Psoas muscle (tissue), 8 donors: Measurements from ENCODE around the gene FLVCR2. TPM values are rescaled to one million over a fixed set of nuclear protein-coding genes. Genes with fewer than 3 reads are reported as not detected.

Source experiments
- ATAC-seq, 4 donors: fragments of 200-7000 bp; cut with Tn5 transposase; one replicate each; pipeline ENCODE4 v1.9.1; 2020; ENCODE audit warnings: moderate library complexity in 3 of 4, mild to moderate bottlenecking in 2 of 4
- DNase-seq, 2 donors: peaks; one replicate each; pipeline ENCODE4 v3.0.0-alpha.2; 2020
- H3K27ac ChIP-seq: fragments of 200-600 bp; one replicate; pipeline ENCODE4 v1.8.0; 2022
- H3K27me3 ChIP-seq, 3 donors: fragments of 200-600 bp in 1 of 3; one replicate each; pipeline versions ENCODE4 v1.6.1 to v1.8.0; 2013 to 2022; ENCODE audit warnings: low read length in 2 of 3, mild to moderate bottlenecking in 2 of 3, moderate library complexity in 1 of 3; ENCODE audit not compliant: insufficient read depth in 3 of 3
- H3K36me3 ChIP-seq, 2 donors: fragments of 200-600 bp in 1 of 2; one replicate each; pipeline versions ENCODE4 v1.6.1 to v1.8.0; 2013 to 2022; ENCODE audit warnings: low read depth in 1 of 2, mild to moderate bottlenecking in 1 of 2, moderate library complexity in 1 of 2; ENCODE audit not compliant: insufficient read depth in 1 of 2
- H3K4me1 ChIP-seq: fragments of 200-600 bp; one replicate; pipeline ENCODE4 v1.8.0; 2022
- H3K4me3 ChIP-seq: fragments of 200-600 bp; one replicate; pipeline ENCODE4 v1.8.0; 2022; ENCODE audit warnings: mild to moderate bottlenecking
- H3K9me3 ChIP-seq: fragments of 200-600 bp; one replicate; pipeline ENCODE4 v1.8.0; 2022
- CTCF ChIP-seq: fragments of 200-600 bp; IDR thresholded peaks from one replicate; pipeline ENCODE4 v1.8.0; 2022; ENCODE audit warnings: antibody characterized with exemption
- WGBS, 3 donors: extraction: QIAGEN DNeasy Blood & Tissue Kit; methylation state at CpG; one replicate each; pipeline versions ENCODE4 v1.1.6 to v1.1.7; 2013; 5-methylcytosine and 5-hydroxymethylcytosine counted together
- intact Hi-C, 2 donors: fragments of 100-400 bp; cut with DNase I; formaldehyde crosslinking; loops; one replicate each; pipeline versions ENCODE4 v1.11.0 to v1.14.2; 2022
- polyA plus RNA-seq, 3 donors: library from polyadenylated mRNA; stranded (reverse); fragments of 200-250 nt; gene quantifications; one replicate each; pipeline ENCODE4 v1.2.3, GENCODE V29; 2013
- total RNA-seq, 4 donors: library from RNA; stranded (reverse); fragmentation: NEBNext Ultra II Directional in 2 of 4; extraction: Animal tissue kit (Norgen Biotek cat#: 25700) in 2 of 4; gene quantifications; one replicate each; pipeline versions ENCODE4 v1.2.1 to v1.2.4, GENCODE V29; 2021 to 2023
- donor health status: healthy with polysubstance abuse.
- donor health status: DM: no; HTN: no; CAD: no; lungs with moderate emphysema.
- donor health status: Bipolar disorder and iron deficiency.
- donor health status: healthy.
- donor health status: DM: yes; HTN: yes; CAD: no.
- donor health status: DM: no; HTN: no; CAD: no.
- donor health status: DM: no; HTN: no; CAD: no.
- donor health status: DM: yes; HTN: yes; CAD: no.

The FLVCR2 gene
- total and polyA plus RNA-seq, 7 donors, result 0.71 to 9.8 (median 5.3) TPM

- intact Hi-C loops, result no loop called here
- Histone ChIP-seq H3K9me3 (no peaks in the 10 kb centered on the region), H3K4me1 (peaks cover 11% of the 10 kb centered on the region), H3K4me3 (no peak overlapping the region), H3K27ac (no peak overlapping the region), H3K27me3 (no peaks in the 10 kb centered on the region), H3K36me3 (no peaks in the 10 kb centered on the region)
- DNase-seq (no peak), ATAC-seq (no peak)
- no peak for TF ChIP-seq CTCF
Measured at GRCh38 chr14:75587388-75587787, 9.0 kb downstream of the FLVCR2 start.

GRCh38 chr14:75589931-75590330 lies 11.5 kb downstream of the FLVCR2 start:
- no peak overlapping the region for H3K4me3 ChIP-seq
- TF ChIP-seq CTCF, result no peak
- no peak overlapping the region for H3K27ac ChIP-seq
- H3K9me3 ChIP-seq, result no peaks in the 10 kb centered on the region
- ATAC-seq (no peak), DNase-seq (no peak)
- intact Hi-C loops, result loop anchor here in 1 of 2 donors (5.0 kb wide), 1 partner anchor 52 kb away; no protein-coding TSS in a partner anchor
- H3K4me1 ChIP-seq, result peaks cover 15% of the 10 kb centered on the region
- H3K36me3 ChIP-seq, result no peaks in the 10 kb centered on the region
- 85 to 86% (median 85%) methylated on average over 6 of the region's 6 CpGs for WGBS, 3 donors
- H3K27me3 ChIP-seq, result no peaks in the 10 kb centered on the region

- TF ChIP-seq CTCF, result no peak
- WGBS, 3 donors, result 32 to 56% (median 41%) methylated on average over 1 of the region's 1 CpG
Measured at GRCh38 chr14:75591331-75591946, 13.0 kb downstream of the FLVCR2 start.

GRCh38 chr14:75591987-75592575 lies 13.7 kb downstream of the FLVCR2 start:
- peaks cover 15% of the 10 kb centered on the region for H3K4me1 ChIP-seq
- H3K27ac ChIP-seq, result no peak overlapping the region
- no peaks in the 10 kb centered on the region for H3K27me3 ChIP-seq
- DNase-seq (no peak), ATAC-seq (peak in 3 of 4 donors; percentile 8 to 54 (median 45))
- intact Hi-C loops, result loop anchor here in 1 of 2 donors (5.0 kb wide), 1 partner anchor 50 kb away; no protein-coding TSS in a partner anchor
- H3K9me3 ChIP-seq, result no peaks in the 10 kb centered on the region
- H3K4me3 ChIP-seq, result no peak overlapping the region
- no peak for TF ChIP-seq CTCF
- no peaks in the 10 kb centered on the region for H3K36me3 ChIP-seq

More at GRCh38 chr14:75591331-75591946, 13.0 kb downstream of the FLVCR2 start:
- intact Hi-C loops, result loop anchor here in 1 of 2 donors (5.0 kb wide), 1 partner anchor 51 kb away; no protein-coding TSS in a partner anchor
- ATAC-seq, result peak in 3 of 4 donors; percentile 50 to 85 (median 82)
- Histone ChIP-seq H3K9me3 (no peaks in the 10 kb centered on the region), H3K36me3 (no peaks in the 10 kb centered on the region), H3K4me3 (no peak overlapping the region), H3K27me3 (no peaks in the 10 kb centered on the region), H3K4me1 (peaks cover 15% of the 10 kb centered on the region), H3K27ac (no peak overlapping the region)
- no peak for DNase-seq
